Neural crest cell (in vitro differentiated cells): ENCODE data around the gene RBM45. TPM values are rescaled to one million over a fixed set of nuclear protein-coding genes. Genes with fewer than 3 reads are reported as not detected.

Source experiments
- DNase-seq: peaks from one replicate; pipeline ENCODE4 v3.0.0; 2021; ENCODE audit warnings: low read depth, mixed read lengths, low spot score
- H3K27ac Mint-ChIP-seq: one replicate; pipeline ENCODE4 v1.8.0; 2021; ENCODE audit warnings: mild to moderate bottlenecking, mixed read lengths; ENCODE audit not compliant: unreplicated experiment
- H3K27me3 Mint-ChIP-seq: 2 replicates; pipeline ENCODE4 v1.8.0; 2021; ENCODE audit warnings: low read depth, mild to moderate bottlenecking, mixed read lengths
- H3K36me3 Mint-ChIP-seq: 2 replicates; pipeline ENCODE4 v1.8.0; 2021; ENCODE audit warnings: low read depth, mild to moderate bottlenecking, mixed read lengths
- H3K4me1 Mint-ChIP-seq: 2 replicates; pipeline ENCODE4 v1.8.0; 2021; ENCODE audit warnings: mixed read lengths
- H3K4me3 Mint-ChIP-seq: one replicate; pipeline ENCODE4 v1.8.0; 2021; ENCODE audit warnings: mild to moderate bottlenecking, mixed read lengths
- H3K9me3 Mint-ChIP-seq: 2 replicates; pipeline ENCODE4 v1.8.0; 2021; ENCODE audit warnings: mixed read lengths
- CTCF ChIP-seq: fragments of 200-600 bp; sonication (generic); conservative IDR thresholded peaks from 2 replicates; pipeline ENCODE4 v1.5.0; 2021; ENCODE audit warnings: antibody characterized with exemption, mild to moderate bottlenecking
- total RNA-seq: library from RNA; stranded (reverse); gene quantifications from 2 replicates; pipeline ENCODE4 v1.2.1, GENCODE V29; 2021

RBM45 gene
- total RNA-seq, 1 donor from 2014 or later, result 15.9 TPM

DNA sequence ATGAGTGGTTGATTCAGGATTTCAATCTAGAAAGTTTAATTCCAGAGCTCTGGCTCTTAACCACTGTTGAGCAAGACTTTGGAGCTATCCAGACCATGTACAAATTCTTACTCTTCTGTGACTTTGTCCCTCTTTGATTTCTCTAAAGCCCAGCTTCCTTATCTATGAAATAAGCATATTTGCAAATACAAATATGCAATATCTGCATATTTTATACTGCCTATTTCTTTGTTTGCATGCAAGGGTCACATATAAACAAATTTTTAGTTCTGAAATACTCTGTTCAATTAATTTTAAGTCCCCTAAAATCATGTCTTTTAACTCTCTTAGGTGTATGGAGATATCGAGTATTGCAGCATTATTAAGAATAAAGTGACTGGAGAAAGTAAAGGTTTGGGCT is 5.5 kb downstream of the RBM45 start:
- Mint-ChIP-seq H3K36me3 (no peaks in the 10 kb centered on the region), H3K27ac (no peak overlapping the region), H3K27me3 (no peaks in the 10 kb centered on the region), H3K9me3 (no peaks in the 10 kb centered on the region), H3K4me1 (peaks cover 13% of the 10 kb centered on the region), H3K4me3 (no peak overlapping the region)
- peak; percentile 11 for TF ChIP-seq CTCF
- DNase-seq, result no peak

GRCh38 chr2:178119179-178119922 is 7.1 kb downstream of the RBM45 start:
- Mint-ChIP-seq H3K4me3 (no peak overlapping the region), H3K36me3 (no peaks in the 10 kb centered on the region), H3K4me1 (peaks cover 3% of the 10 kb centered on the region), H3K27me3 (no peaks in the 10 kb centered on the region), H3K27ac (no peak overlapping the region), H3K9me3 (no peaks in the 10 kb centered on the region)
- DNase-seq, result no peak
- TF ChIP-seq CTCF, result no peak

GRCh38 chr2:178123163-178123562 is 10.9 kb downstream of the RBM45 start:
- Mint-ChIP-seq H3K4me3 (no peak overlapping the region), H3K9me3 (no peaks in the 10 kb centered on the region), H3K36me3 (no peaks in the 10 kb centered on the region), H3K27ac (no peak overlapping the region), H3K4me1 (no peaks in the 10 kb centered on the region), H3K27me3 (no peaks in the 10 kb centered on the region)
- no peak for DNase-seq
- no peak for TF ChIP-seq CTCF

- no peak overlapping the region for H3K4me3 Mint-ChIP-seq
- H3K27ac Mint-ChIP-seq, result no peak overlapping the region
- TF ChIP-seq CTCF, result no peak
- H3K36me3 Mint-ChIP-seq, result no peaks in the 10 kb centered on the region
- no peaks in the 10 kb centered on the region for H3K27me3 Mint-ChIP-seq
- H3K9me3 Mint-ChIP-seq, result no peaks in the 10 kb centered on the region
- H3K4me1 Mint-ChIP-seq, result no peaks in the 10 kb centered on the region
- DNase-seq, result no peak
Measured at GRCh38 chr2:178125125-178125524, 12.9 kb downstream of the RBM45 start.

DNA sequence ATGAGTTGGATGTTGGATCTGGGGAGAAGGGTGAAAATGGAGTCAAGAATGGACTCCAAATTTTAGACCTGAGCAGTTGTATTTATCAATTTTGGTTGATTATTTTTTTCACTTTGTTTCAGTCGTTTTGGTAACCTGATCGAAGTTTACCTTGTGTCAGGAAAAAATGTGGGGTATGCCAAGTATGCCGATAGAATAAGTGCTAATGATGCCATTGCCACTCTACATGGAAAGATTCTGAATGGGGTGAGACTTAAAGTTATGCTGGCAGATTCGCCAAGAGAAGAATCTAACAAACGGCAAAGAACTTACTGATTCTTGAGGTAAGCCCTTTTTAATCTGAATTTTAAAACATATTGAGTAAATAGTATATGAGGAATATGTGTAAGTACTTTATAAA is 13.6 kb downstream of the RBM45 start:
- H3K27me3 Mint-ChIP-seq, result no peaks in the 10 kb centered on the region
- no peak overlapping the region for H3K27ac Mint-ChIP-seq
- no peak for TF ChIP-seq CTCF
- H3K9me3 Mint-ChIP-seq, result no peaks in the 10 kb centered on the region
- H3K4me1 Mint-ChIP-seq, result no peaks in the 10 kb centered on the region
- DNase-seq, result no peak
- H3K36me3 Mint-ChIP-seq, result no peaks in the 10 kb centered on the region
- H3K4me3 Mint-ChIP-seq, result no peak overlapping the region
